Activated CD8-positive, alpha-beta T cell treated with anti-CD3 and anti-CD28 coated beads for 36 hours (primary cell): ENCODE measurements around the gene SLC13A4. TPM values are rescaled to one million over a fixed set of nuclear protein-coding genes. Genes with fewer than 3 reads are reported as not detected.

Source experiments
- ATAC-seq: fragments of 200-7000 bp; cut with Tn5 transposase; one replicate; pipeline ENCODE4 v1.10.0; 2021; ENCODE audit warnings: mild to moderate bottlenecking, moderate library complexity
- CTCF ChIA-PET: fragments of 350-600 bp; sonication (Branson Sonifier 250); formaldehyde crosslinking; loops from one replicate; lab custom pipeline; 2021; ENCODE audit warnings: antibody characterized with exemption; lab: Charles Lee
- POLR2A ChIA-PET: fragments of 350-600 bp; sonication (Branson Sonifier 250); formaldehyde crosslinking; loops from one replicate; lab custom pipeline; 2021; ENCODE audit warnings: antibody characterized with exemption; lab: Charles Lee
- DNase-seq: peaks from one replicate; pipeline ENCODE4 v3.0.0-alpha.2; 2020
- H3K27ac Mint-ChIP-seq: one replicate; pipeline ENCODE4 v1.8.0; 2021; ENCODE audit warnings: mild to moderate bottlenecking, mixed read lengths
- H3K27me3 Mint-ChIP-seq: one replicate; pipeline ENCODE4 v1.8.0; 2021; ENCODE audit warnings: mixed read lengths
- H3K36me3 Mint-ChIP-seq: one replicate; pipeline ENCODE4 v1.8.0; 2021; ENCODE audit warnings: low read depth, mixed read lengths
- H3K4me1 Mint-ChIP-seq: one replicate; pipeline ENCODE4 v1.8.0; 2021; ENCODE audit warnings: low read depth, mixed read lengths
- H3K4me3 Mint-ChIP-seq: one replicate; pipeline ENCODE4 v1.8.0; 2021; ENCODE audit warnings: mild to moderate bottlenecking, moderate library complexity, mixed read lengths
- H3K9me3 Mint-ChIP-seq: one replicate; pipeline ENCODE4 v1.8.0; 2021; ENCODE audit warnings: mixed read lengths
- intact Hi-C: fragments of 100-400 bp; cut with micrococcal nuclease; formaldehyde crosslinking; loops from one replicate; pipeline ENCODE4 v1.10.0; 2022
- total RNA-seq, 2 experiments: library from RNA; stranded (reverse); gene quantifications; one replicate each; pipeline ENCODE4 v1.2.3, GENCODE V29; 2021
- TF ChIP-seq, protein P1 (sequence below): fragments of 200-600 bp; IDR thresholded peaks from one replicate; pipeline ENCODE4 v1.8.0; 2022; ENCODE audit warnings: antibody characterized with exemption, mild to moderate bottlenecking

SLC13A4 gene
- total RNA-seq, 2 experiments from 2014 or later: not detected

DNA sequence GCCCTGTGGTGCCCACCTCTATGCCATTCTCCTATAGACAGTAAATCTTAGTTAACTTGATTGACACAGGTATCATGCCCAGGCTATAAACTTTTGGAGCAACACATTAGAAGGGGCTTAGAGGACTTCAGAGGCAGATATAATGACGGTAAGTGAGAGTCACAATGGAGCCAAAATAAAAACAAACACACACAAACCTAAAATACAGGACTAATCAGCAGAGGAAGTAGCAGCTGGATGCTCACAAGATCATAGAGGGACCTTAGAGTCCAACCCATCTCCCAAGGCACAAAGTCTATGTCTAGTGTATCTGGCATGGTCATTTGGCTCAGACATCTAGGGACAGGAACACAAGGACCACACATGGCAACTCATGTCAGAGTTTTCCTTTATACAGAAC lies 12.3 kb downstream of the SLC13A4 start:
- H3K27ac Mint-ChIP-seq: no peak overlapping the region

DNA sequence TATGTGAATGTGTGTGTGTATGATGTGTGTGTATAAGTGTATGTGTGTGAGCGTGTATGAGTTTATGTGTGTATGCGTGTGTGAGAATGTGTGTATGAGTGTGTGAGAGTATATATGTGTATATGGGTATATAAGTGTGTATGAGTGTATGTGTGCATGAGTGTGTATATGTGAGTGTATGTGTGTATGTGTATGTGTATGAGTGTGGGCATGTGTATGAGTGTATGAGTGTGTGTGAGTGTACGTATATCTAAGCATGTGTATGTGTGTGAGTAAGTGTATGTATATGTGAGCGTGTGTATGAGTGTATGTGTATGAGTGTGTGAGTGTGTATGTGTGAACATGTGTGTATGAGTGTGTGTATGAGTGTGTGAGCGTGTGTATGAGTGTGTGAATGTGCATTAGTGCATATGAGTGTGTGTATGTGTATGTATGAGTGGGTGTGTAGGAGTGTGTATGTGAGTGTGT lies 12.9 kb downstream of the SLC13A4 start:
- intact Hi-C loops: no loop called here
- Mint-ChIP-seq H3K4me3 (no peak overlapping the region), H3K27me3 (peaks cover 8% of the 10 kb centered on the region), H3K9me3 (no peaks in the 10 kb centered on the region), H3K4me1 (no peaks in the 10 kb centered on the region), H3K36me3 (no peaks in the 10 kb centered on the region), H3K27ac (no peak overlapping the region)
- no peak for ATAC-seq
- DNase-seq: no peak
- CTCF ChIA-PET: no interaction called here
- TF ChIP-seq, protein P1, sequence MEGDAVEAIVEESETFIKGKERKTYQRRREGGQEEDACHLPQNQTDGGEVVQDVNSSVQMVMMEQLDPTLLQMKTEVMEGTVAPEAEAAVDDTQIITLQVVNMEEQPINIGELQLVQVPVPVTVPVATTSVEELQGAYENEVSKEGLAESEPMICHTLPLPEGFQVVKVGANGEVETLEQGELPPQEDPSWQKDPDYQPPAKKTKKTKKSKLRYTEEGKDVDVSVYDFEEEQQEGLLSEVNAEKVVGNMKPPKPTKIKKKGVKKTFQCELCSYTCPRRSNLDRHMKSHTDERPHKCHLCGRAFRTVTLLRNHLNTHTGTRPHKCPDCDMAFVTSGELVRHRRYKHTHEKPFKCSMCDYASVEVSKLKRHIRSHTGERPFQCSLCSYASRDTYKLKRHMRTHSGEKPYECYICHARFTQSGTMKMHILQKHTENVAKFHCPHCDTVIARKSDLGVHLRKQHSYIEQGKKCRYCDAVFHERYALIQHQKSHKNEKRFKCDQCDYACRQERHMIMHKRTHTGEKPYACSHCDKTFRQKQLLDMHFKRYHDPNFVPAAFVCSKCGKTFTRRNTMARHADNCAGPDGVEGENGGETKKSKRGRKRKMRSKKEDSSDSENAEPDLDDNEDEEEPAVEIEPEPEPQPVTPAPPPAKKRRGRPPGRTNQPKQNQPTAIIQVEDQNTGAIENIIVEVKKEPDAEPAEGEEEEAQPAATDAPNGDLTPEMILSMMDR: no peak
- POLR2A ChIA-PET: no interaction called here

More for the DNA sequence above, 12.3 kb downstream of the SLC13A4 start:
- ChIA-PET CTCF (interaction anchor here (1.4 kb wide), 1 partner anchor 32 kb away, joined by 3 read pairs; no protein-coding TSS in a partner anchor), POLR2A (no interaction called here)
- no peaks in the 10 kb centered on the region for H3K36me3 Mint-ChIP-seq
- H3K4me1 Mint-ChIP-seq: no peaks in the 10 kb centered on the region
- no peak for DNase-seq
- peaks cover 10% of the 10 kb centered on the region for H3K27me3 Mint-ChIP-seq
- no peak overlapping the region for H3K4me3 Mint-ChIP-seq
- H3K9me3 Mint-ChIP-seq: no peaks in the 10 kb centered on the region
- TF ChIP-seq, protein P1: no peak
- ATAC-seq: no peak
- intact Hi-C loops: no loop called here

DNA sequence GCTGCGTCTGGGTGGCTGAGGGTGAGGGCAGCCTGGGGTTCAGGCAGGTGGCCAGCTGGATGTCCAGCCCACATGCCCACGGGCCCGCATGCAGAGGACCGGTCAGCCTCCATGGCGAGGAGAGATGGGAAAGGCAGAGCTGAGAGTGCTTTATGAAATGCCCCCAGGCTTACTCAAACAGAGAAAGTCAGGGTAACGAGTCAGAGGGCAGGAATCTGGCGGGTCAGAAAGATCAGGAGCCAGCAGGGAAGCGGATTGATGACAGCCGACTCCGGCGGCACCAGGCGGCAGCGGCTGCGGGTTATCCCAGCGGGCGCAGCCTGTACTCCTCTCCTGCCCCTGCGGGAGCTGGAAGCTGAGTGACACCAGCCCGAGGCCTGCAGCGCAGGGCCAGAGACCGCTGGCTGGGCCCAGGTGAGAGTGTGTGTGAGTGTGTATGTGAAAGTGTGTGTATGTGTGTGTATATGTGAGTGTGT lies 13.4 kb downstream of the SLC13A4 start:
- ATAC-seq: no peak
- intact Hi-C loops: no loop called here
- no peaks in the 10 kb centered on the region for H3K4me1 Mint-ChIP-seq
- ChIA-PET CTCF (no interaction called here), POLR2A (no interaction called here)
- H3K9me3 Mint-ChIP-seq: no peaks in the 10 kb centered on the region
- DNase-seq: no peak
- TF ChIP-seq, protein P1: no peak
- no peaks in the 10 kb centered on the region for H3K36me3 Mint-ChIP-seq
- no peak overlapping the region for H3K4me3 Mint-ChIP-seq
- no peak overlapping the region for H3K27ac Mint-ChIP-seq
- peaks cover 6% of the 10 kb centered on the region for H3K27me3 Mint-ChIP-seq

DNA sequence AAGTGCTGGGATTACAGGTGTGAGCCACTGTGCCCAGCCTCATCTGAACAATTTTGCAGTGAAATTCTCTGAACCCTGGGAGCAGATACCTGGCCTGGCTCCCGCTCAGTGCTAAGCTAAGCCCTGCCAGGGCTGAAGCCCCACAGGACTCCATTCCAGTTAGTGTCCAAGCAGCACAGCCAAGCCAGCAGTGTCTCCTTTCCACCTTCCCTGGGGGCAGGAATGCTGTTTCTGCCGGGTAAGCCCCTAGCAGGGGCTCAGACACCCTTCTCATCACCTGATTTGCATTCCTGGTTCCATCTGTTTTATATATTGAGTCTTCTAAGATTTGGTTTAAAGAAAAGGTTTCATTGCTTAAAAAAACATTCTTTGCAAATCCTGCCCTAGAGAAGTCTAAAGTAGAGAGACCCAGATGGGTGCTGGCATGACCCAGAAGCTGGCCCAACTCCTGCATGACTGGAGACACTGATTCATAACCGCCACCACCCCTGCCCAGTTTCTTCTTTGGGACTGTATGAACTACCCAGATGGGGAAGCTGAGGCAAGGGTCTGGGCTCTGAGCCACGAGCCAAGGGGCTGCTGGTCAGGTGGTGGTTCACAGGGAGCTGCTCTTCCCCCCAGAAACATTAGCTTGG lies 14.0 kb downstream of the SLC13A4 start:
- ATAC-seq: no peak
- CTCF ChIA-PET: no interaction called here
- intact Hi-C loops: no loop called here
- TF ChIP-seq, protein P1: no peak
- no peak for DNase-seq
- Mint-ChIP-seq H3K4me1 (no peaks in the 10 kb centered on the region), H3K27me3 (peaks cover 6% of the 10 kb centered on the region), H3K36me3 (no peaks in the 10 kb centered on the region), H3K27ac (no peak overlapping the region), H3K4me3 (no peak overlapping the region), H3K9me3 (no peaks in the 10 kb centered on the region)
- POLR2A ChIA-PET: no interaction called here

DNA sequence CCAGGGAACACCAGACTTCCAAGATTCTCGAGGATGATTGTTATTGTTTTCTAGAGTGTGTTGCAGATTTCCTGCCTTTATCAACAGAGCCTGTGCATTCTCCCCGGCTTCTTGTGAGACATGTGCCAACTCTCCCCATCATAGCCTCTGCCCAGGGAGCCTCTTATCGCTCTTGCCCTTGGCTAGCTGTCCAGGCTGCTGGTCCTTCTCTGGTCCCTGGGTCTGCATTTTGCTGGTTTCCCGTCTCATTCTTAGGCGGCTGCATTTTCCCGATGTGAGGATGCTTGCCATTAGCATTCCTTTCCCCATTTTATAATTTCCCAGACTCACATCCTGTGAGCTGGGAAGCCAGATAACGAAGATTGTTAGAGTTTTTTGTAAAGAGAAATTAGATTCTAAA lies 15.2 kb downstream of the SLC13A4 start:
- no peaks in the 10 kb centered on the region for H3K27me3 Mint-ChIP-seq

More for the DNA sequence above, 15.2 kb downstream of the SLC13A4 start:
- Mint-ChIP-seq H3K36me3 (no peaks in the 10 kb centered on the region), H3K4me1 (no peaks in the 10 kb centered on the region), H3K4me3 (no peak overlapping the region), H3K9me3 (no peaks in the 10 kb centered on the region), H3K27ac (no peak overlapping the region)
- TF ChIP-seq, protein P1: no peak
- no peak for DNase-seq
- CTCF ChIA-PET: interaction anchor here (0.6 to 3.6 kb wide), 5 partner anchors 8 to 438 kb away, joined by 3 to 17 read pairs (median 3); no protein-coding TSS in a partner anchor
- POLR2A ChIA-PET: no interaction called here
- ATAC-seq: no peak
- intact Hi-C loops: no loop called here
